PC-9 (cell line): ENCODE data around the gene GRK4. TPM values are rescaled to one million over a fixed set of nuclear protein-coding genes. Genes with fewer than 3 reads are reported as not detected.

Experiments
- BruUV-seq: library from RNA; stranded (reverse); fragments of 400-500 nt; replicated peaks from 2 replicates; lab custom pipeline; 2021; lab: Mats Ljungman, UMichigan
- CTCF ChIA-PET: fragments of 300-600 bp; sonication (Branson Sonifier 250); formaldehyde crosslinking; loops from one replicate; lab custom pipeline; 2022; ENCODE audit warnings: antibody characterized with exemption; lab: Charles Lee
- POLR2A ChIA-PET: fragments of 300-600 bp; sonication (Branson Sonifier 250); formaldehyde crosslinking; loops from one replicate; lab custom pipeline; 2022; ENCODE audit warnings: antibody characterized with exemption; ENCODE audit not compliant: unreplicated experiment; lab: Charles Lee
- DNase-seq, 2 experiments: peaks; one replicate each; pipeline versions ENCODE4 v3.0.0 to v3.0.0-alpha.2; 2015 to 2022; ENCODE audit warnings: mixed read lengths in 1 of 2
- H2AFZ ChIP-seq: fragments of 200-600 bp; sonication (generic); 2 replicates; pipeline ENCODE4 v1.8.1; 2017; ENCODE audit warnings: antibody characterized with exemption
- H3F3A ChIP-seq: fragments of 200-600 bp; sonication (generic); 2 replicates; pipeline ENCODE4 v1.8.1; 2017; ENCODE audit warnings: antibody characterized with exemption, mild to moderate bottlenecking, low read depth; ENCODE audit not compliant: insufficient read depth
- H3K27ac ChIP-seq: fragments of 200-600 bp; sonication (generic); 2 replicates; pipeline ENCODE4 v1.6.1; 2016; ENCODE audit warnings: mixed run types
- H3K27me3 ChIP-seq: fragments of 200-600 bp; sonication (generic); 2 replicates; pipeline ENCODE4 v1.6.1; 2016; ENCODE audit warnings: low read depth, mixed run types; ENCODE audit not compliant: insufficient read depth
- H3K36me3 ChIP-seq: fragments of 200-600 bp; sonication (generic); 2 replicates; pipeline ENCODE4 v1.6.1; 2016; ENCODE audit warnings: low read depth, mixed run types
- H3K4me1 ChIP-seq: fragments of 200-600 bp; sonication (generic); replicated peaks from 2 replicates; pipeline ENCODE4 v1.6.1; 2016; ENCODE audit warnings: mixed run types; ENCODE audit not compliant: insufficient read depth
- H3K4me2 ChIP-seq: fragments of 200-600 bp; sonication (generic); 2 replicates; pipeline ENCODE4 v1.6.1; 2017; ENCODE audit warnings: mixed run types
- H3K4me3 ChIP-seq: fragments of 200-600 bp; sonication (generic); 2 replicates; pipeline ENCODE4 v1.6.1; 2016; ENCODE audit warnings: mixed run types
- H3K79me2 ChIP-seq: fragments of 200-600 bp; sonication (generic); 2 replicates; pipeline ENCODE4 v1.6.1; 2017; ENCODE audit warnings: low read depth, mixed run types
- H3K9me2 ChIP-seq: fragments of 200-600 bp; sonication (generic); 2 replicates; pipeline ENCODE4 v1.8.1; 2017; ENCODE audit warnings: mild to moderate bottlenecking; ENCODE audit not compliant: insufficient read depth
- H3K9me3 ChIP-seq: fragments of 200-600 bp; sonication (generic); 2 replicates; pipeline ENCODE4 v1.8.1; 2016; ENCODE audit warnings: low read depth; ENCODE audit not compliant: insufficient read depth
- H4K20me1 ChIP-seq: fragments of 200-600 bp; sonication (generic); 2 replicates; pipeline ENCODE4 v1.8.1; 2017; ENCODE audit not compliant: insufficient read depth
- EZH2 ChIP-seq: fragments of 200-600 bp; sonication (generic); IDR thresholded peaks from 2 replicates; pipeline ENCODE4 v1.8.0; 2017; ENCODE audit warnings: antibody characterized with exemption, low read depth
- intact Hi-C: fragments of 100-400 bp; cut with micrococcal nuclease; formaldehyde crosslinking; loops from one replicate; pipeline ENCODE4 v1.10.0; 2022; ENCODE audit not compliant: unreplicated experiment
- total RNA-seq: library from RNA; stranded (reverse); gene quantifications from 2 replicates; pipeline ENCODE4 v1.2.3, GENCODE V29; 2021
- TF ChIP-seq, protein P1 (sequence below): fragments of 200-600 bp; sonication (generic); conservative IDR thresholded peaks from 2 replicates; pipeline ENCODE4 v1.6.1; 2017; ENCODE audit warnings: mixed run types, antibody characterized with exemption, mild to moderate bottlenecking, moderate library complexity

Gene GRK4
- total RNA-seq, 1 experiment from 2014 or later = 3.1 TPM

DNA sequence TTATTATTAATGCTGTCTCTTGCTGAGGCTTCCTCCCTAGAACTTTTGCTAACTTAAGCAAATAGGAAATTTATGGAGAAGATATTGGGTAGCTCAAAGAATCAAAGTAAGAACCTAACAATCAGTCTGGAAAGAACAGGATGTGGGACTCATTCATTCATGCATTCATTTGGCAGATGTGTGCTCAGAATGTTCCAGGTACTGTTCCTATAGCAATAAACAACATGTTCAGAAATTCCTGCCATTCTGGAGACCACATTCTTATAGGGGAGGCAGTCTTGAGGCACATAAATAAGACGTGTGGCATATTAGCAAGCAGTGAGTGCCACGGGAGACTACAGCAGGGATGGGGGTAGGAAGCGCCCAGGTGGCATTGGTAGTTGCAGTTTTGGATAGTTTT lies 5.0 kb downstream of the GRK4 start:
- H3F3A ChIP-seq = no peaks in the 10 kb centered on the region
- H3K4me2 ChIP-seq = no peak overlapping the region
- H3K79me2 ChIP-seq = no peaks in the 10 kb centered on the region
- DNase-seq = no peak
- CTCF ChIA-PET = no interaction called here
- H3K36me3 ChIP-seq = no peaks in the 10 kb centered on the region
- peaks cover 4% of the 10 kb centered on the region; the same call in 1 of the 2 replicates for H3K4me1 ChIP-seq
- intact Hi-C loops = no loop called here
- POLR2A ChIA-PET = no interaction called here
- no peak overlapping the region for H2AFZ ChIP-seq
- no peaks in the 10 kb centered on the region for H3K9me3 ChIP-seq
- H3K27me3 ChIP-seq = no peaks in the 10 kb centered on the region
- no peaks in the 10 kb centered on the region for H4K20me1 ChIP-seq
- H3K9me2 ChIP-seq = no peaks in the 10 kb centered on the region
- no peak for TF ChIP-seq EZH2
- TF ChIP-seq, protein P1, sequence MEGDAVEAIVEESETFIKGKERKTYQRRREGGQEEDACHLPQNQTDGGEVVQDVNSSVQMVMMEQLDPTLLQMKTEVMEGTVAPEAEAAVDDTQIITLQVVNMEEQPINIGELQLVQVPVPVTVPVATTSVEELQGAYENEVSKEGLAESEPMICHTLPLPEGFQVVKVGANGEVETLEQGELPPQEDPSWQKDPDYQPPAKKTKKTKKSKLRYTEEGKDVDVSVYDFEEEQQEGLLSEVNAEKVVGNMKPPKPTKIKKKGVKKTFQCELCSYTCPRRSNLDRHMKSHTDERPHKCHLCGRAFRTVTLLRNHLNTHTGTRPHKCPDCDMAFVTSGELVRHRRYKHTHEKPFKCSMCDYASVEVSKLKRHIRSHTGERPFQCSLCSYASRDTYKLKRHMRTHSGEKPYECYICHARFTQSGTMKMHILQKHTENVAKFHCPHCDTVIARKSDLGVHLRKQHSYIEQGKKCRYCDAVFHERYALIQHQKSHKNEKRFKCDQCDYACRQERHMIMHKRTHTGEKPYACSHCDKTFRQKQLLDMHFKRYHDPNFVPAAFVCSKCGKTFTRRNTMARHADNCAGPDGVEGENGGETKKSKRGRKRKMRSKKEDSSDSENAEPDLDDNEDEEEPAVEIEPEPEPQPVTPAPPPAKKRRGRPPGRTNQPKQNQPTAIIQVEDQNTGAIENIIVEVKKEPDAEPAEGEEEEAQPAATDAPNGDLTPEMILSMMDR = no peak
- no peak overlapping the region for H3K4me3 ChIP-seq
- BruUV-seq = no TSS peak
- no peak overlapping the region for H3K27ac ChIP-seq

DNA sequence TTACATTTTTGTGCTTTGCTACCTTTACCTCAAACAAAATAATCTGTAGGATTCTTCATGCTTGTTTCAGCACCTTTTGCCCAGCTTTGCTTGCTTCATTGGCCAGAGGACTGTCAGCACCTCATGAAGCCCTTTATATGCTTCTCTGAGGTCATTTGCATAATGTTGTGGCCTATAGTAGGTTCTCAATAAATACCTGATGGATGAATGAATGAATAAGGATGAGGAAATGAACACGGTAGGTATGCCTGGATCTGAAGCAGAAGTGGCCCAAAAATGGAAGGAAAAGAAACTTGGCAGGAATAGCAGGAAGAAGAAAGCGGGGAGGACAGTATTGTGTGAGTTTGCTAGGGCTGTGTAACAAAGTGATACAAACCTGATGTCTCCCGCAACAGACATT lies 7.9 kb downstream of the GRK4 start:
- POLR2A ChIA-PET = no interaction called here
- TF ChIP-seq EZH2 = no peak
- TF ChIP-seq, protein P1 = no peak

DNA sequence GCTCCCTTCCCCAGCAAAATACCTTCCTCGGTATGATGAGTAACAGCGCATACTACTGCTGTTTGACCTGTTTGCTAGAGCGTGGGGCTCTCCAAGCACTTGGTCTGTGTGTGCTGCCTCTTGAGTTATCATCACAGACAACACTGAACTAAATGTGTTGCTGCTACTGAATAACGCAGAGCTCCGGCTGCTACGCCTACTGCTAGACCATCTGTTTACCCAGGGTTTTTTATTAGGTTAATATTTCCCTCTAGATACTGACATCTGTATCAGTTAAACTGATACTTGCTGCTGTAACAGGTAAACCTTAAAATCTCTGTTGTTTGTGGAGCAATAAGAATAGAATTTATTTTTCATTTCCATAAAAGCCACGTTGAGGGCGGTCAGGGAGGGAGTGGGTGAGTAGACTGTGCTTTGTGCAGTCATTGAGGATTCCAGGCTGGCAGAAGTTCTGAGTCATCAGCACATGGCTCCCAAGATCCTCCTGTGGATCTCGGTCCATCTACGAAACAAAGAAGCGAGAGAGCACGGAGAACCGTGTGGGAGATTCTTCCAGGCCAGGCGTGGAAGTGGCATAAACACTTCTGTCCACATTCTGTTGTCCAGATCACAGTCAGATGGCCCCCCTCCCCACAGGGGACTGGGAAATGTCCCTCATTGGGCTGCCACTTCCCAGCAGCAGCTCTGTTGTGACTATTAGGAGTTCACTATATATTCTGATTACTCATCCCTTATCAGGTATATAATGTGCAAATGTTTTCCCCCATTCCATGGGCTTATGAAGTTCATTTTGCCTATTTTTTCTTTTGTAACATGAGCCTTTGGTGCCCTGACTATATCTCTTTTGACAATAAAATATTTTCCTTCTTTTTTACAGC lies 14.1 kb downstream of the GRK4 start:
- ChIA-PET CTCF (interaction anchor here (0.9 to 1.5 kb wide), 3 partner anchors 15 to 95 kb away, joined by 4 read pairs; no protein-coding TSS in a partner anchor), POLR2A (interaction anchor here (0.6 to 0.7 kb wide), 4 partner anchors 14 to 828 kb away, joined by 4 to 21 read pairs (median 6); partner anchors contain the start of gene GRK4)
- TF ChIP-seq, protein P1 = no peak
- no peaks in the 10 kb centered on the region for H3K27me3 ChIP-seq
- H2AFZ ChIP-seq = no peak overlapping the region
- no peaks in the 10 kb centered on the region for H3K9me2 ChIP-seq
- H3K27ac ChIP-seq = no peak overlapping the region
- H3F3A ChIP-seq = no peaks in the 10 kb centered on the region
- no peaks in the 10 kb centered on the region for H3K4me1 ChIP-seq
- H3K79me2 ChIP-seq = no peaks in the 10 kb centered on the region
- H3K36me3 ChIP-seq = no peaks in the 10 kb centered on the region
- no peak overlapping the region for H3K4me3 ChIP-seq
- no peak overlapping the region for H3K4me2 ChIP-seq
- intact Hi-C loops = loop anchor here (5.0 kb wide), 1 partner anchor 65 kb away; no protein-coding TSS in a partner anchor
- no peaks in the 10 kb centered on the region for H3K9me3 ChIP-seq
- DNase-seq = no peak
- no peaks in the 10 kb centered on the region for H4K20me1 ChIP-seq
- no TSS peak for BruUV-seq

More for the DNA sequence above, 7.9 kb downstream of the GRK4 start:
- DNase-seq = no peak
- H3K36me3 ChIP-seq = no peaks in the 10 kb centered on the region
- intact Hi-C loops = no loop called here
- H3K4me2 ChIP-seq = no peak overlapping the region
- no peaks in the 10 kb centered on the region for H3K9me2 ChIP-seq
- no peaks in the 10 kb centered on the region for H3K9me3 ChIP-seq
- no peaks in the 10 kb centered on the region for H3K27me3 ChIP-seq
- no peaks in the 10 kb centered on the region for H3K79me2 ChIP-seq
- H3K4me3 ChIP-seq = no peak overlapping the region
- H3K4me1 ChIP-seq = no peaks in the 10 kb centered on the region
- H4K20me1 ChIP-seq = no peaks in the 10 kb centered on the region
- CTCF ChIA-PET = no interaction called here
- H3F3A ChIP-seq = no peaks in the 10 kb centered on the region
- no peak overlapping the region for H2AFZ ChIP-seq
- H3K27ac ChIP-seq = no peak overlapping the region
- no TSS peak for BruUV-seq
